Measurements from ENCODE around the gene GPC3. TPM values are rescaled to one million over a fixed set of nuclear protein-coding genes. Genes with fewer than 3 reads are reported as not detected.

The GPC3 gene
- total and polyA plus RNA-seq, 4 donors, result 8.3 to 270 (median 52.4) TPM

GRCh38 chrX:133611676-133612075 is 373.7 kb downstream of the GPC3 start:
- Histone ChIP-seq H3K9ac (ENCODE audit: insufficient read depth in 1 of 2, low read length in 2 of 2) (no peak overlapping the region), H3K27me3 (ENCODE audit: control insufficient read depth in 3 of 3, insufficient read depth in 3 of 3, low read length in 2 of 3) (peaks cover 0 to 9% (median 6%) of the 10 kb centered on the region in 3 donors), H3K4me3 (no peak overlapping the region), H3K9me3 (ENCODE audit: control insufficient read depth in 4 of 4, insufficient read depth in 3 of 4, low read length in 3 of 4) (peaks cover 0 to 5% (median 3%) of the 10 kb centered on the region in 4 donors), H3K4me1 (ENCODE audit: control insufficient read depth in 5 of 5, insufficient read depth in 5 of 5, low read length in 5 of 5) (peaks cover 0 to 4% (median 0%) of the 10 kb centered on the region in 5 donors), H3K27ac (ENCODE audit: low read depth in 1 of 2, low read length in 1 of 2) (no peak overlapping the region), H3K36me3 (ENCODE audit: control insufficient read depth in 4 of 4, insufficient read depth in 4 of 4, low read length in 4 of 4) (no peaks in the 10 kb centered on the region)
- TF ChIP-seq CTCF (IDR thresholded peaks at IDR 0.05; ENCODE audit: control extremely low read depth, extremely low read depth), result no peak
- 78 to 100% methylated on average over 1 of the region's 1 CpG for WGBS, 2 donors
- no peak for ATAC-seq (ENCODE audit: insufficient read depth, low FRiP score)
- no peak for DNase-seq

- 75 to 94% methylated on average over 1 of the region's 1 CpG for WGBS, 2 donors
- TF ChIP-seq CTCF (IDR thresholded peaks at IDR 0.05; ENCODE audit: control extremely low read depth, extremely low read depth), result no peak
- peaks cover 0 to 5% (median 3%) of the 10 kb centered on the region in 4 donors for H3K9me3 ChIP-seq (ENCODE audit: control insufficient read depth in 4 of 4, insufficient read depth in 3 of 4, low read length in 3 of 4)
- H3K4me3 ChIP-seq, result no peak overlapping the region
- peaks cover 0 to 10% (median 8%) of the 10 kb centered on the region in 3 donors for H3K27me3 ChIP-seq (ENCODE audit: control insufficient read depth in 3 of 3, insufficient read depth in 3 of 3, low read length in 2 of 3)
- H3K27ac ChIP-seq (ENCODE audit: low read depth in 1 of 2, low read length in 1 of 2), result no peak overlapping the region
- no peak for ATAC-seq (ENCODE audit: insufficient read depth, low FRiP score)
- no peak for DNase-seq
- H3K9ac ChIP-seq (ENCODE audit: insufficient read depth in 1 of 2, low read length in 2 of 2), result no peak overlapping the region
- peaks cover 0 to 4% (median 0%) of the 10 kb centered on the region in 5 donors for H3K4me1 ChIP-seq (ENCODE audit: control insufficient read depth in 5 of 5, insufficient read depth in 5 of 5, low read length in 5 of 5)
- no peaks in the 10 kb centered on the region for H3K36me3 ChIP-seq (ENCODE audit: control insufficient read depth in 4 of 4, insufficient read depth in 4 of 4, low read length in 4 of 4)
Measured at GRCh38 chrX:133610056-133610455, 375.3 kb downstream of the GPC3 start.

GRCh38 chrX:133609166-133609565 is 376.2 kb downstream of the GPC3 start:
- peaks cover 0 to 4% (median 0%) of the 10 kb centered on the region in 5 donors for H3K4me1 ChIP-seq (ENCODE audit: control insufficient read depth in 5 of 5, insufficient read depth in 5 of 5, low read length in 5 of 5)
- peaks cover 0 to 12% (median 11%) of the 10 kb centered on the region in 3 donors for H3K27me3 ChIP-seq (ENCODE audit: control insufficient read depth in 3 of 3, insufficient read depth in 3 of 3, low read length in 2 of 3)
- H3K9me3 ChIP-seq (ENCODE audit: control insufficient read depth in 4 of 4, insufficient read depth in 3 of 4, low read length in 3 of 4), result peaks cover 0 to 3% (median under 1%) of the 10 kb centered on the region in 4 donors
- no peaks in the 10 kb centered on the region for H3K36me3 ChIP-seq (ENCODE audit: control insufficient read depth in 4 of 4, insufficient read depth in 4 of 4, low read length in 4 of 4)
- H3K9ac ChIP-seq (ENCODE audit: insufficient read depth in 1 of 2, low read length in 2 of 2), result no peak overlapping the region
- peak; percentile 14 to 38 (median 19) for DNase-seq
- WGBS, 2 donors, result 43 to 63% methylated on average over 4 of the region's 4 CpGs
- H3K27ac ChIP-seq (ENCODE audit: low read depth in 1 of 2, low read length in 1 of 2), result no peak overlapping the region
- ATAC-seq (ENCODE audit: insufficient read depth, low FRiP score), result no peak
- TF ChIP-seq CTCF (IDR thresholded peaks at IDR 0.05; ENCODE audit: control extremely low read depth, extremely low read depth), result no peak
- H3K4me3 ChIP-seq, result no peak overlapping the region

GRCh38 chrX:133608406-133608805 is 377.0 kb downstream of the GPC3 start:
- Histone ChIP-seq H3K9me3 (ENCODE audit: control insufficient read depth in 4 of 4, insufficient read depth in 3 of 4, low read length in 3 of 4) (no peaks in the 10 kb centered on the region), H3K36me3 (ENCODE audit: control insufficient read depth in 4 of 4, insufficient read depth in 4 of 4, low read length in 4 of 4) (no peaks in the 10 kb centered on the region), H3K4me1 (ENCODE audit: control insufficient read depth in 5 of 5, insufficient read depth in 5 of 5, low read length in 5 of 5) (peaks cover 0 to 4% (median 0%) of the 10 kb centered on the region in 5 donors), H3K27me3 (ENCODE audit: control insufficient read depth in 3 of 3, insufficient read depth in 3 of 3, low read length in 2 of 3) (peaks cover 0 to 12% (median 12%) of the 10 kb centered on the region in 3 donors), H3K9ac (ENCODE audit: insufficient read depth in 1 of 2, low read length in 2 of 2) (no peak overlapping the region), H3K4me3 (no peak overlapping the region), H3K27ac (ENCODE audit: low read depth in 1 of 2, low read length in 1 of 2) (no peak overlapping the region)
- ATAC-seq (ENCODE audit: insufficient read depth, low FRiP score) (no peak), DNase-seq (no peak)
- no peak for TF ChIP-seq CTCF (IDR thresholded peaks at IDR 0.05; ENCODE audit: control extremely low read depth, extremely low read depth)
- WGBS, 2 donors, result 27 to 45% methylated on average over 2 of the region's 2 CpGs
